SH-SY5Y (cell line): ENCODE measurements around the gene SLC38A10.

ENCODE experiments used
- GATA2 ChIP-seq: IDR thresholded peaks from 2 replicates; pipeline ENCODE4 v1.6.1; 2011; ENCODE audit warnings: mild to moderate bottlenecking, low read depth, low read length
- GATA3 ChIP-seq: IDR thresholded peaks from 2 replicates; pipeline ENCODE4 v1.6.1; 2011; ENCODE audit warnings: low read depth, mild to moderate bottlenecking, low read length, moderate library complexity

DNA sequence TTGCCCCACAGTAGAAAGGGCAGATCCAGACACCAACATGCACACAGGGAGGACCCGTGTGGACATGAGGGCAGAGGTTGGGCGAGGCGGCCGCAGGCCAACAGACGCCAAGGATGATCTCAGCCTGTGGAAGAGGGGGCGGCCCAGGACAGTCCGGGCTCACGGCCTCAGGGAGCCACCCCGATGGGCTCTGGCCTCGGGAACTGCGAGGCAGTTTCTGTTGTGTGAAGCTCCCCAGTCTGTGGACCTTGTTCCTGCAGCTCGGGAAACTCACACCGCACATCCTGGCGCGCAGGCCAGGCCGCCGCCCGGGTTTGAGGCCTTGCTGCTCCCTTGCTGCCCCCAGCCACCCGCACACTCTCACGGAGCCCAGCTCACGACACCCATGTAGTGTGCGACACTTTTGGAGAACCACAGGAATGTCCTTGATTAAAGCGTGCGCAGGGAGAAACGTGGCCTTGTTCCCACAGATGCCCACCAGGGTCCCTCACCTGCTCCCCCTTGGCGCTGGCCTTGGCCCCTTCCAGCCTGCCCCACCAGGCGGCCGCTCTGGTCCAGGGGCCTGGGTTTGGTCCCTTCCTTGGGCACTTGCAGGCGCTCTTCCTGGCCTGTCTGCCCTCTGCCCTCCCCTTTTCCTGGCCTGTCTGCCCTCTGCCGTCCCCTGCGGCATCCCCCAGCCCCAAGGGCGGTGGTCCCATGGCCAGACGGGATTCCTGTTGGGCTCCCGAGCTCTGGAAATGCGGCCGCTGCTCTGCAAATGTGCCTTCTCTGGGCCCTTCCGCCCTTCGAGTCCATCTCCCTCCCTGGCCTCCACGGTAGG lies 9.3 kb upstream of the SLC38A10 start:
- TF ChIP-seq GATA3 (no peak), GATA2 (no peak)
